Fibroblast of villous mesenchyme (primary cell): ENCODE data around the gene KNL1. TPM values are rescaled to one million over a fixed set of nuclear protein-coding genes. Genes with fewer than 3 reads are reported as not detected.
"Not testable (repeated sequence)": the region's sequence is repeated elsewhere in the genome, so short reads cannot be mapped to it uniquely, and the experiment has no call there.

Experiments used
- DNase-seq: peaks from one replicate; pipeline ENCODE4 v3.0.0-alpha.2; 2010; ENCODE audit warnings: low read depth
- H3K4me3 ChIP-seq: 2 replicates; pipeline ENCODE4 v1.5.1; 2011; ENCODE audit warnings: low read depth, mild to moderate bottlenecking, low read length
- total RNA-seq: library from RNA; depleted of rRNA; stranded (reverse); fragments of >200 nt; gene quantifications from 2 replicates; pipeline ENCODE4 v1.2.3, GENCODE V29; 2012
- TF ChIP-seq, protein P1 (sequence below): IDR thresholded peaks from 2 replicates; pipeline ENCODE4 v1.5.1; 2012; ENCODE audit warnings: low read depth, mild to moderate bottlenecking, low read length; ENCODE audit not compliant: insufficient read depth

Gene KNL1
- total RNA-seq, 1 donor, result 22.9 TPM

DNA sequence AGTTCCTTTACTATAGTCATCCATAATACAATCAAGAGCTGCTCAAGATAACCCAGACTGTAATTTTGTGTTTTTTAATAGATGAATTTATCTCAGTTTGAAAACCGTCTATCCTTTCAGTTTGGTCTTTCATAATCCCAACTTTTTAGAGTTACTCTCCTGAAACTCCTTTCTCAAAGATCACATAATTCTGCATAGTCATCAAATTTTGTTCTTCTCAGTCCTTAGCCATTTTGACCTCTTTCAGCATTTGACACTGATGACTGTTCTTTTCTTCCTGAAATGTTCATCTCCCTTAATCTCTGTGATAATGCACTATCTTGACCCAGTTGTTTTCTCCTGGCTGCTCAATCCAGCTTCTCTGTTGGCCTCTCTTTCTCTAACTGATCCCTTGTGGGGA, 53.5 kb downstream of the KNL1 start:
- no peak for DNase-seq

DNA sequence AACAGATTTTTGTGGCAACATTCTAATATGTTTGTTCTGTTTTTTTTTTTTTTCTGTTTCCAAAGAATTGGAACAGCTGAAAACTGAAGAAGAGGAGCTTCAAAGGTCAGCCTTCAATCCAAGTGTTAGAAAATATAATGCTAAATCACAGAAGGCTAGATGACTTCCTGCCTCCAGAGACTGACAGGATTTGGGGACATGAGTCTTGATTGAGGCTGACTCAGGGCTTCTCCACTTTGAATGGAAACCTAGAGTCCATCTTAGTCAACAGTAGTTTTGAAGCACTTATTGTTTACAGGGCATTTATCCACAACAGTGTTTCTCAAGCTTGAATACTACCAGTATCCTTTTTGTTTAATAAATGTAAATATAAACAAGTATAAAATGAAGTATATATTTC, 56.4 kb downstream of the KNL1 start:
- no peak overlapping the region for H3K4me3 ChIP-seq
- no peak for DNase-seq
- TF ChIP-seq, protein P1, sequence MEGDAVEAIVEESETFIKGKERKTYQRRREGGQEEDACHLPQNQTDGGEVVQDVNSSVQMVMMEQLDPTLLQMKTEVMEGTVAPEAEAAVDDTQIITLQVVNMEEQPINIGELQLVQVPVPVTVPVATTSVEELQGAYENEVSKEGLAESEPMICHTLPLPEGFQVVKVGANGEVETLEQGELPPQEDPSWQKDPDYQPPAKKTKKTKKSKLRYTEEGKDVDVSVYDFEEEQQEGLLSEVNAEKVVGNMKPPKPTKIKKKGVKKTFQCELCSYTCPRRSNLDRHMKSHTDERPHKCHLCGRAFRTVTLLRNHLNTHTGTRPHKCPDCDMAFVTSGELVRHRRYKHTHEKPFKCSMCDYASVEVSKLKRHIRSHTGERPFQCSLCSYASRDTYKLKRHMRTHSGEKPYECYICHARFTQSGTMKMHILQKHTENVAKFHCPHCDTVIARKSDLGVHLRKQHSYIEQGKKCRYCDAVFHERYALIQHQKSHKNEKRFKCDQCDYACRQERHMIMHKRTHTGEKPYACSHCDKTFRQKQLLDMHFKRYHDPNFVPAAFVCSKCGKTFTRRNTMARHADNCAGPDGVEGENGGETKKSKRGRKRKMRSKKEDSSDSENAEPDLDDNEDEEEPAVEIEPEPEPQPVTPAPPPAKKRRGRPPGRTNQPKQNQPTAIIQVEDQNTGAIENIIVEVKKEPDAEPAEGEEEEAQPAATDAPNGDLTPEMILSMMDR, result no peak

More for the DNA sequence above, 53.5 kb downstream of the KNL1 start:
- TF ChIP-seq, protein P1, result no peak
- no peak overlapping the region for H3K4me3 ChIP-seq

DNA sequence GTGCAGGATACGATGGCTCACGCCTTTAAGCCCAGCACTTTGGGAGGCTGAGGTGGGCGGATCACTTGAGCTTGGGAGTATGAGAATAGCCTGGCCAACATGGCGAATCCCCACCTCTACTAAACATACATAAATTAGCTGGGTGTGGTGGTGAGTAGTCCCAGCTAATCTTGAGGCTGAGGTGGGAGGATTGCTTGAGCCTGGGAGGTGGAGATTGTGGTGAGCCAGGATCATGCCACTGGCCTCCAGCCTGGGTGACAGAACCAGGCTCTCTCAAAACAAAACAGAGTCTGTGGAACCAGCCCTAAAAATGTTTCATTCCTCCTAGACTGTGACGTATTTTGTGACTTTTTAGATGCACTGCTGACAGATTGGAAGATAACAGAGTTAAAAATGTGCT, 66.6 kb downstream of the KNL1 start:
- H3K4me3 ChIP-seq, result no peak overlapping the region
- TF ChIP-seq, protein P1, result no peak
- DNase-seq, result peak; percentile 3

DNA sequence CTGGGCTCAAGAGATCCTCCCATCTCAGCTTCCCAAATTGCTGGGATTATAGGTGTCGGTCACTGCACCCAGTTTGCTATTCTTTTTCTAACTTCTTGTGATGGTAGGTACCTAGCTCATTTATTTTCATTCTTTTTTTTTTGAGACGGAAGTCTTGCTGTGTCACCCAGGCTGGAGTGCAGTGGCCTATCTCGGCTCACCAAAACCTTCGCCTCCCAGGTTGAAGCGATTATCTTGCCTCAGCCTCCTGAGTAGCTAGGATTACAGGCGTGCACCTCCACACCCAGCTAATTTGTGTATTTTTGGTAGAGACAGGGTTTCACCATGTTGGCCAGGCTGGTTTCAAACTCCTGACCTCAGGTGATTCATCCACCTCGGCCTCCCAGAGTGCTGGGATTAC, 70.9 kb downstream of the KNL1 start:
- no peak for DNase-seq
- no peak overlapping the region for H3K4me3 ChIP-seq
- TF ChIP-seq, protein P1, result no peak

DNA sequence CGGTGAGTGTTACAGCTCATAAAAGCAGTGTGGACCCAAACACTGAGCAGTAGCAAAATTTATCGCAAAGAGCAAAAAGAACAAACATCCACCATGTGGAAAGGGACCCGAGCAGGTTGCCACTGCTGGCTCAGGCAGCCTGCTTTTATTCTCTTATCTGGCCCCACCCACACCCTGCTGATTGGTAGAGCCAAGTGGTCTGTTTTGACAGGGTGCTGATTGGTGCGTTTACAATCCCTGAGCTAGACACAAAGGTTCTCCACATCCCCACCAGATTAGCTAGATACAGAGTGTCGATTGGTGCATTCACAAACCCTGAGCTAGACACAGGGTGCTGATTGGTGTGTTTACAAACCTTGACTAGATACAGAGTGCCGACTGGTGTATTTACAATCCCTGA, 82.2 kb downstream of the KNL1 start:
- not testable (repeated sequence) for DNase-seq, H3K4me3 ChIP-seq

DNA sequence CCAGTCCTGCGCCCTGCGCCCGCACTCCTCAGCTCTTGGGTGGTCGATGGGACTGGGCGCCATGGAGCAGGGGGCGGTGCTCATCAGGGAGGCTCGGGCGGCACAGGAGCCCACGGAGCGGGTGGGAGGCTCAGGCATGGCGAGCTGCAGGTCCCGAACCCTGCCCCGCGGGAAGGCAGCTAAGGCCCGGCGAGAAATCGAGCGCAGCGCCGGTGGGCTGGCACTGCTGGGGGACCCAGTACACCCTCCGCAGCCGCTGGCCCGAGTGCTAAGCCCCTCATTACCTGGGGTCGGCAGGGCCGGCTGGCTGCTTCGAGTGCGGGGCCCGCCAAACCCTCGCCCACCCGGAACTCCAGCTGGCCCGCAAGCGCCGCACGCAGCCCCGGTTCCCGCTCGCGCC, 82.9 kb downstream of the KNL1 start:
- DNase-seq, H3K4me3 ChIP-seq: not testable (repeated sequence)

DNA sequence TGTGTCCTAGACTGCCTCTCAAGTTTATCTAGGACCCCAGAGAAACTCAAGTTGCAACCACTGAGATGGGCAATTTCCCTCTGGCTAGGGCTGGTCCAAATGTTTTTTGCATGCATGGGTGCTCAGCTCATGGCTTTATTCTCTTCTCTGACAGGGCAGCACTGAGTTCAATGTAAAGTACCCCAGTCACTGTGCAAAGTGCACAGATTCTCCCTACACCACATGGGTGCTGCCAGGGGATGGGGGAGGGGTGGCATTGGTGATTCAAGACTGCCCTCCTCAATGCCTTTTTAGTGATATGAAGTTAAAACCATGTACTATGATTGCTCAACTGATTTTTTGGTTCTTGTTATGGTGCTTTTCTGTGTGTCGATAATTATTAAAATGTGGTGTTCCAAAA, 86.1 kb downstream of the KNL1 start:
- H3K4me3 ChIP-seq, result no peak overlapping the region
- no peak for DNase-seq
- TF ChIP-seq, protein P1, result no peak

DNA sequence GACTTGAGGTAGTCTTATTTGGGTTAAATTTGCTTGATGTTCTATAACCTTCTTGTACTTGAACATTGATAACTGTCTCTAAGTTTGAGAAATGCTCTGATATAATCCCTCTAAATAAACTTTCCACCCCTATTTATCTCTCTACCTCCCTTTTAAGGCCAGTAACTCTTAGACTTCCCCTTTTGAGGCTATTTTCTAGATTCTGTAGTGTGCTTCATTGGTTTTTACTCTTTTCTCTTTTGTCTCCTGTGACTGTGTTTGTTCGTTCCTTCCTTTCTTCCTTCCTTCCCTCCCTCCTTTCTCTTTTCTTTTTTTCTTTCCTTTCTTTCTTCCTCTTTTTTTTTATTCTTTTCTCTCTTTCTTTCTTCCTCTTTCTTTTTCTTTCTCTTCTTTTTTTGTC, 86.9 kb downstream of the KNL1 start:
- not testable (repeated sequence) for DNase-seq, H3K4me3 ChIP-seq

DNA sequence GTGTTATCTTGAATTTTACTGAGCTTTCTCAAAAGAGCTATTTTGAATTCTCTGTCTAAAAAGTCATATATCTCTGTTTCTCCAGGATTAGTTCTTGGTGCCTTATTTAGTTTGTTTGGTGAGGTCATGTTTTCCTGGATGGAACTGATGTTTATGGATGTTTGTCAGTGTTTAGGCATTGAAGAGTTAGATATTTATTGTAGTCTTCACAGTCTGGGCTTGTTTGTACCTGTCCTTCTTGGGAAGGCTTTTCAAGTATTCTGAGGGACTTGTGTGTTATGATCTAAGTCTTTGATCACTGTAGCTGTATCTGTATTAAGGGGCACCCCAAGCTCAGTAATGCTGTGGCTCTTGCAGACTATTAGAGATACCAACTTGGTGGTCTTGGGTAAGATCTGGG, 90.3 kb downstream of the KNL1 start:
- DNase-seq, result no peak
- TF ChIP-seq, protein P1, result no peak
- H3K4me3 ChIP-seq, result no peak overlapping the region
